Karpas-422 (cell line): ENCODE data around the gene BNC2. TPM values are rescaled to one million over a fixed set of nuclear protein-coding genes. Genes with fewer than 3 reads are reported as not detected.

Experiments used
- DNase-seq: peaks from one replicate; pipeline ENCODE4 v3.0.0-alpha.2; 2015
- H2AFZ ChIP-seq: fragments of 200-600 bp; sonication (generic); 2 replicates; pipeline ENCODE4 v1.6.1; 2014; ENCODE audit warnings: antibody characterized with exemption, low read length, mixed read lengths
- H3K27ac ChIP-seq: fragments of 200-600 bp; sonication (generic); 2 replicates; pipeline ENCODE4 v1.5.1; 2014; ENCODE audit warnings: mild to moderate bottlenecking, low read length, moderate library complexity
- H3K27me3 ChIP-seq: fragments of 200-600 bp; sonication (generic); 2 replicates; pipeline ENCODE4 v1.6.1; 2014; ENCODE audit warnings: low read length, mixed read lengths
- H3K36me3 ChIP-seq: fragments of 200-600 bp; sonication (generic); 2 replicates; pipeline ENCODE4 v1.6.1; 2014; ENCODE audit warnings: low read length, mixed read lengths; ENCODE audit not compliant: insufficient read depth
- H3K4me1 ChIP-seq: fragments of 200-600 bp; sonication (generic); 2 replicates; pipeline ENCODE4 v1.6.1; 2014; ENCODE audit warnings: mild to moderate bottlenecking, low read length, mixed read lengths
- H3K4me2 ChIP-seq: fragments of 200-600 bp; sonication (generic); 2 replicates; pipeline ENCODE4 v1.6.1; 2014; ENCODE audit warnings: low read length, low read depth, mild to moderate bottlenecking; ENCODE audit not compliant: poor library complexity, severe bottlenecking
- H3K4me3 ChIP-seq: fragments of 200-600 bp; sonication (generic); 2 replicates; pipeline ENCODE4 v1.5.1; 2014; ENCODE audit warnings: mild to moderate bottlenecking, antibody characterized with exemption, low read length, mixed read lengths
- H3K79me2 ChIP-seq: fragments of 200-600 bp; sonication (generic); 2 replicates; pipeline ENCODE4 v1.6.1; 2014; ENCODE audit warnings: mild to moderate bottlenecking, low read length, mixed read lengths
- H3K9ac ChIP-seq: fragments of 200-600 bp; sonication (generic); 2 replicates; pipeline ENCODE4 v1.6.0; 2014; ENCODE audit warnings: low read length
- H3K9me2 ChIP-seq: fragments of 200-600 bp; sonication (generic), shearing (Covaris generic); replicated peaks from 2 replicates; pipeline ENCODE4 v1.6.0; 2014; ENCODE audit warnings: mild to moderate bottlenecking, low read length, moderate library complexity; ENCODE audit not compliant: insufficient read depth
- H3K9me3 ChIP-seq: fragments of 300-700, 200-600 bp; sonication (generic); 2 replicates; pipeline ENCODE4 v1.6.1; 2014; ENCODE audit warnings: low read length, mixed read lengths
- H4K20me1 ChIP-seq: fragments of 200-600 bp; sonication (generic); 2 replicates; pipeline ENCODE4 v1.6.1; 2014; ENCODE audit warnings: mild to moderate bottlenecking, antibody characterized with exemption, low read length, low read depth; ENCODE audit not compliant: insufficient read depth
- total RNA-seq: library from RNA; depleted of rRNA; stranded (reverse); fragments of >200 nt; shearing (Covaris generic); gene quantifications from 2 replicates; pipeline ENCODE4 v1.2.3, GENCODE V29; 2014; ENCODE audit warnings: low replicate concordance

BNC2 gene
- total RNA-seq, 1 experiment from 2014 or later, result not detected

DNA sequence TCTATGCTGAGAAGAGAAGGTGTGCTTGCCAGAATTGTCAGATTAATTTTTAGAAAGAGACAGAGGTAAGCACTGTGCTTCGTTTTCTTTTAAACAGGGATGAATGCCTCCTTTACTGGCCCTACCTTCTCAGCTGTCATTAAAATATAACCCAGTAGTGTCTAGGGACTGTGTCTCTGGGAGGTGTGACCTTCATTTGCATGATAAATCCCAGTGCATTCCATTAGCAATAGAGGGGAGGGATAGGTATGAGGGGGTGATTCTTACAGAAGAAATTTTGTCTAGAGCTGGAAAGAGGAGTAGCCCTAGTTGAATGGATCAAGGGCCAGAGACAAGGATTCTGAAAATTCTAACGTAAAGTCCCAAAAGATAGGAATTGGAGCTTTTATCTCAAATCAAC is 351.5 kb downstream of the BNC2 start:
- no peak overlapping the region for H3K27ac ChIP-seq
- H3K4me2 ChIP-seq, result no peak overlapping the region
- no peak overlapping the region for H2AFZ ChIP-seq
- no peaks in the 10 kb centered on the region for H3K4me1 ChIP-seq
- no peaks in the 10 kb centered on the region for H3K9me3 ChIP-seq
- no peaks in the 10 kb centered on the region for H3K9me2 ChIP-seq
- no peaks in the 10 kb centered on the region for H3K36me3 ChIP-seq
- DNase-seq, result no peak
- H3K4me3 ChIP-seq, result no peak overlapping the region
- H3K9ac ChIP-seq, result no peak overlapping the region
- H3K79me2 ChIP-seq, result no peaks in the 10 kb centered on the region
- no peaks in the 10 kb centered on the region for H3K27me3 ChIP-seq
- H4K20me1 ChIP-seq, result no peaks in the 10 kb centered on the region

DNA sequence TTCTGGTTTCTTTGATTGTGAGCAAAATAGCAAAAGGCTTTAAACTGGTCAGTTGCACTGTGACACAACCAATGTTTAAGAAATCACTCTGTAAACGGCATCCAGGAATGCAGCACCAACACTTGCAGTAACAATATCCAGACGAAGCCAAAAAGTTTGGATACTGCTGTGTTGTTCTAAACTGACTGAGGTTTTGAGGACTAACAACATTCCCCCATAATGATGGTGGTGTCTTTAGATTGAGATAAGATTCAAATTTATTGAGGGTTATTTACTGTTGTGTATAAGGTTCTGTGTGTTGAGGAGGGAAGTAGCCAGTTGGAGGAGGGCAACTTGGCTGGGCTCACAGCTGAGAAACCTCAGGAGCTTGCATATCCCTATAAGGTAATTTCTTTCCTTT is 353.6 kb downstream of the BNC2 start:
- H3K4me1 ChIP-seq, result no peaks in the 10 kb centered on the region
- DNase-seq, result no peak
- H3K4me3 ChIP-seq, result no peak overlapping the region
- no peak overlapping the region for H3K27ac ChIP-seq
- H4K20me1 ChIP-seq, result no peaks in the 10 kb centered on the region
- H3K4me2 ChIP-seq, result no peak overlapping the region
- no peaks in the 10 kb centered on the region for H3K9me3 ChIP-seq
- H3K79me2 ChIP-seq, result no peaks in the 10 kb centered on the region
- H3K27me3 ChIP-seq, result no peaks in the 10 kb centered on the region
- H3K9me2 ChIP-seq, result no peaks in the 10 kb centered on the region
- H3K9ac ChIP-seq, result no peak overlapping the region
- no peak overlapping the region for H2AFZ ChIP-seq
- H3K36me3 ChIP-seq, result no peaks in the 10 kb centered on the region

DNA sequence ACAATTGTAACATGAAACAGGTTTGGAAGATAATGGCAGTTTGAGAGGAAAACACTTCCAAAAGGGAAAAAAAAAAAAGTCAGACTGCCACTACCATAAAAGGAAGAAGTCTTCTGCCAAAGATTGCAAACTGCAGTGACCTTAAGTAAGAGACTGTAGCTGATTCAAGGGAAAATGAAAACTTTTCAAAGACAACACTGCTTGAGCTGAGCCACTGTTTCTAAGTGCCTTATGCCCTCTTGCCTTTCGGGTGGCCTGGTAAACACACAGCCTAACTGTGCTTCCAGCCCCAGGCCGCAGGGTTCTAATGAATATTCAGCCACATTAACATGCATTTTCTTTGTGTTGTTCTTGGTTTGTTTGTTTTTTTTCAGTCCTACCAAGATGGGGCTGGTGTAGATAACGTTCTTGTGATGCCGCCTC is 354.6 kb downstream of the BNC2 start:
- no peak overlapping the region for H2AFZ ChIP-seq
- H3K27me3 ChIP-seq, result no peaks in the 10 kb centered on the region
- H3K9me3 ChIP-seq, result no peaks in the 10 kb centered on the region
- H3K4me1 ChIP-seq, result no peaks in the 10 kb centered on the region
- no peak overlapping the region for H3K27ac ChIP-seq
- no peaks in the 10 kb centered on the region for H3K9me2 ChIP-seq
- no peak overlapping the region for H3K4me2 ChIP-seq
- H3K9ac ChIP-seq, result no peak overlapping the region
- H3K36me3 ChIP-seq, result no peaks in the 10 kb centered on the region
- no peaks in the 10 kb centered on the region for H3K79me2 ChIP-seq
- no peak overlapping the region for H3K4me3 ChIP-seq
- no peak for DNase-seq
- H4K20me1 ChIP-seq, result no peaks in the 10 kb centered on the region

DNA sequence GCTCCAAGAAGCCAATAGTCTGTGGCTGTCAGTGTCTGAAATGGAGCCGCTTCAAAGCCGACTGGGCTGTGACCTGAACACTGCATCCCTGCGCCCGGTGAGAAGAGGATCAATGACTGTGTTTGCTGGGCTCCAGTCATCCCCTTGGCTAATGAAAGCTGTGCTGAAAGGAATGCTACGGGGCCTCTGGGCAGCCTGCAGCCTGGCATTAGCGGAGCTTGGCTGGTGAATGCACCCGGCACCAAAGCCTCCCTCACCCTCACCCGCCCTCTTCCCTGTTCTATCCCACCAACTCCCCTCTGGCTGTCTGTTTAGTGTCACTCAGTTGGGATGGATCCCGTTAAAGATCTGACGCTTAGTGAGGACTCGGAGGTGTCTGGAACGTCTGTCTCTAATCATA is 355.3 kb downstream of the BNC2 start:
- H3K4me3 ChIP-seq, result no peak overlapping the region
- no peaks in the 10 kb centered on the region for H3K4me1 ChIP-seq
- H3K9me2 ChIP-seq, result no peaks in the 10 kb centered on the region
- H2AFZ ChIP-seq, result no peak overlapping the region
- H3K27me3 ChIP-seq, result no peaks in the 10 kb centered on the region
- H3K27ac ChIP-seq, result no peak overlapping the region
- H3K36me3 ChIP-seq, result no peaks in the 10 kb centered on the region
- no peaks in the 10 kb centered on the region for H4K20me1 ChIP-seq
- H3K9ac ChIP-seq, result no peak overlapping the region
- DNase-seq, result no peak
- no peak overlapping the region for H3K4me2 ChIP-seq
- no peaks in the 10 kb centered on the region for H3K9me3 ChIP-seq
- no peaks in the 10 kb centered on the region for H3K79me2 ChIP-seq

DNA sequence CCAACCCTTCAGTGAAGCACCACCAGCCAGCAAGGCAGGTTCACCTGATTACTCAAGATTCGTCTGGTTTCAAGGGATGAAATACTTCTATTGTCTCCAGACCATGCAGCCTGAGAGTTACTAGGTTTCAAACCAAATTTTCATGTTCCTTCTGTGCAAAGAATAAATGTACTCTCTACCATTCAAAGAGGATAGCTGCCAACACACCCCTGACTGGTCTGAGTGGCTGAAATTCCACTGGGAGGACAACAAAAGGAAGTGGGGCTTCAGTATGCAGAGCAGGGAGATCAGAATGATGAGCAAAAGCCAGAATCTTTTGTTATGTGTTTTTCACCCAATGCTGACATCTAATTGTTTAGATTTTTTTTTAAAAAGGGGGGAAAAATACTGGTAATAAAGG is 356.3 kb downstream of the BNC2 start:
- Histone ChIP-seq H3K27me3 (no peaks in the 10 kb centered on the region), H4K20me1 (no peaks in the 10 kb centered on the region), H3K4me2 (no peak overlapping the region), H3K4me3 (no peak overlapping the region), H3K9me2 (no peaks in the 10 kb centered on the region), H3K36me3 (no peaks in the 10 kb centered on the region), H2AFZ (no peak overlapping the region), H3K9me3 (no peaks in the 10 kb centered on the region), H3K79me2 (no peaks in the 10 kb centered on the region), H3K4me1 (no peaks in the 10 kb centered on the region), H3K9ac (no peak overlapping the region), H3K27ac (no peak overlapping the region)
- DNase-seq, result no peak

DNA sequence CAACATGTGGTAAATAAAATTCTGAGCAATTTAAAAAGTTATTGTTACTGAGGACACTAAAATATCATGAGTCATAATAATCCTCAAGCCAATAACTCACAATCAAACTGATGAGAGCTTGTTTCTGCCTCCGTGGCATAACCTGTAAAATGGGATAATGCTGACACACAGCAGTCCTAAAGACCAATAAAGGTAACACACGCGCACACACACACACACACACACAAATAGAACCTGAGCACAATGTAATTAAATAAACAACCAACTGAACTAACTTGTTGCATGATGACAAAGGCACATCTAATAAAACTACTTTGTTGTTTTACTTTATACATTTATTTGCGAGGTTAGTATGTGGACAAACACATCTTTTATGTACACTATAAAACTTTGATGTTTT is 358.2 kb downstream of the BNC2 start:
- Histone ChIP-seq H3K9me3 (no peaks in the 10 kb centered on the region), H3K27me3 (no peaks in the 10 kb centered on the region), H3K79me2 (no peaks in the 10 kb centered on the region), H3K36me3 (no peaks in the 10 kb centered on the region), H4K20me1 (no peaks in the 10 kb centered on the region), H3K27ac (no peak overlapping the region), H2AFZ (no peak overlapping the region), H3K4me1 (no peaks in the 10 kb centered on the region), H3K9ac (no peak overlapping the region), H3K9me2 (no peaks in the 10 kb centered on the region), H3K4me3 (no peak overlapping the region), H3K4me2 (no peak overlapping the region)
- no peak for DNase-seq

DNA sequence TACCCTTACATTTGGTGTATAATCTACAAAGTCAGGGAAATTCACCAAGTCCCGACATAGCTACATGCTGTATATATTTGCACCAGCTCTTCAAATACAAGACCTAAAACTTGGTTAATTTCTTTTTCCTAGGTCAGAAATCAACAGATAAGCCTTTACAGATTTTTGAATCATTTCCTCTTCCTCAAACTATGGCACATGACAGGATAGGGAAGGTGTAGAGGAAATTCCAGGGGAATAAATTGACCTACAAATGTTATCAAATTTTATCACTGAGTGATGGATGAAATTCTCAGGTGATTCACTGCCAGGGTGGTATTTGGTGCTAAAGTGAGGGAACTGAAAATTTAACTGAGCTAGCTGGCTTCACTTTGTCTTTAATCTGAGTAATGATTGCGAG is 360.0 kb downstream of the BNC2 start:
- Histone ChIP-seq H3K4me1 (no peaks in the 10 kb centered on the region), H3K9ac (no peak overlapping the region), H3K9me2 (no peaks in the 10 kb centered on the region), H3K9me3 (no peaks in the 10 kb centered on the region), H3K79me2 (no peaks in the 10 kb centered on the region), H3K27ac (no peak overlapping the region), H3K27me3 (no peaks in the 10 kb centered on the region), H3K4me2 (no peak overlapping the region), H3K36me3 (no peaks in the 10 kb centered on the region), H4K20me1 (no peaks in the 10 kb centered on the region), H3K4me3 (no peak overlapping the region), H2AFZ (no peak overlapping the region)
- no peak for DNase-seq

DNA sequence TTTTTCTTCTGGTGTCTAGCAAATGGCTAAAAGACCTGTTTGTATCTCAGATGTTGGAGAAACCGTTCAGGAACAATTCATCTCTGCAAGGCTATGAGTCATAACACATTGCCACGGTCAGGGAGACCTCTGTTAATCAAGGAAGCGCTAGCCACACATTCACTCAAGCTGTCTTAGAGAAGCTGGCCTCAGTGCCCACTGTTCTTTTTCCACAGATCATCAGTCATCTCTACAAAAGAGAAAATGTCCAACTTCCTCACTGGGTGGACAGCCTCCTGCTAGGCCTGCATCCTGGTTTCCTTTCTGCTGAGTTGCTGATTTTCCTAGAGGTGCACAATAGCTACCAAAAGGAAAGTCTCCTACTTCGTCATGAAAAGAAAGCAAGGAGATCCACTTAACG is 360.5 kb downstream of the BNC2 start:
- Histone ChIP-seq H2AFZ (no peak overlapping the region), H3K36me3 (no peaks in the 10 kb centered on the region), H3K9me2 (no peaks in the 10 kb centered on the region), H3K4me1 (no peaks in the 10 kb centered on the region), H3K4me2 (no peak overlapping the region), H3K4me3 (no peak overlapping the region), H3K27me3 (no peaks in the 10 kb centered on the region), H3K9ac (no peak overlapping the region), H3K9me3 (no peaks in the 10 kb centered on the region), H3K79me2 (no peaks in the 10 kb centered on the region), H3K27ac (no peak overlapping the region), H4K20me1 (no peaks in the 10 kb centered on the region)
- no peak for DNase-seq

DNA sequence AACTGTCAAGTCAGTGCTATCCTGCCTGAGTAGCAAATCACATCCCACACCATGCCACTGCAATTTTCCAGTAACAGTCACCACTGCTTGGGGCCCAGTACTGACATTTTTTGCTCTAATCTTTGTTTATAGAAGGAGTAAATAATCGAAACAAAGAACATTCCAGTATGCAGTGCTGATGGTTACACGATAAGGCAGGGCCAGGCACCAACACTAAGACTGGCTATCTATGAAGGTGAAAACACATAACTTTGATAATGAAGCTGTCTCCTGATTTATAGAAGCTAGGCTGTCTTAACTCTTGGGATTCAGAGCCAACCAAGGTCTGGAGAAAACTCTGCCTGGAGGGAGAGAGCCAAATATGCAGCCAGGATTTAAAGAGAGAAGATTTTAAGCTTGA is 365.3 kb downstream of the BNC2 start:
- H3K27ac ChIP-seq, result no peak overlapping the region
- no peak overlapping the region for H3K4me2 ChIP-seq
- no peak overlapping the region for H3K9ac ChIP-seq

More for the DNA sequence above, 365.3 kb downstream of the BNC2 start:
- no peaks in the 10 kb centered on the region for H4K20me1 ChIP-seq
- no peak overlapping the region for H2AFZ ChIP-seq
- peak; percentile 20 for DNase-seq
- H3K9me3 ChIP-seq, result no peaks in the 10 kb centered on the region
- no peaks in the 10 kb centered on the region for H3K79me2 ChIP-seq
- H3K4me1 ChIP-seq, result no peaks in the 10 kb centered on the region
- no peaks in the 10 kb centered on the region for H3K27me3 ChIP-seq
- H3K36me3 ChIP-seq, result no peaks in the 10 kb centered on the region
- H3K4me3 ChIP-seq, result no peak overlapping the region
- H3K9me2 ChIP-seq, result no peaks in the 10 kb centered on the region
